GM12865 (cell line): ENCODE data around the gene ACOT11.

Experiments used
- DNase-seq: peaks from one replicate; pipeline ENCODE4 v3.0.0; 2010; ENCODE audit warnings: low read depth
- H3K4me3 ChIP-seq: 2 replicates; pipeline ENCODE4 v1.5.1; 2011; ENCODE audit warnings: mild to moderate bottlenecking, low read depth, low read length, control low read depth
- CTCF ChIP-seq: IDR thresholded peaks from 2 replicates; pipeline ENCODE4 v1.5.1; 2011; ENCODE audit warnings: low read length, control low read depth, low read depth, inconsistent platforms; ENCODE audit not compliant: insufficient read depth; ENCODE audit errors: missing control alignments

ACOT11 gene

GRCh38 chr1:54596756-54597155 is 48.7 kb downstream of the ACOT11 start:
- H3K4me3 ChIP-seq = no peak overlapping the region
- no peak for TF ChIP-seq CTCF
- no peak for DNase-seq

- no peak overlapping the region for H3K4me3 ChIP-seq
- DNase-seq = no peak
- no peak for TF ChIP-seq CTCF
Measured at GRCh38 chr1:54597455-54598030, 49.5 kb downstream of the ACOT11 start.

- DNase-seq = no peak
- H3K4me3 ChIP-seq = no peak overlapping the region
- TF ChIP-seq CTCF = no peak
Measured at GRCh38 chr1:54599211-54599823, 51.3 kb downstream of the ACOT11 start.

GRCh38 chr1:54600947-54601721 is 53.1 kb downstream of the ACOT11 start:
- no peak overlapping the region for H3K4me3 ChIP-seq
- no peak for DNase-seq
- TF ChIP-seq CTCF = no peak

- no peak for DNase-seq
- H3K4me3 ChIP-seq = no peak overlapping the region
- TF ChIP-seq CTCF = no peak
Measured at GRCh38 chr1:54601730-54602129, 53.7 kb downstream of the ACOT11 start.

GRCh38 chr1:54602554-54602953 is 54.5 kb downstream of the ACOT11 start:
- no peak overlapping the region for H3K4me3 ChIP-seq
- DNase-seq = no peak
- no peak for TF ChIP-seq CTCF

GRCh38 chr1:54603241-54603640 is 55.2 kb downstream of the ACOT11 start:
- DNase-seq = no peak
- no peak overlapping the region for H3K4me3 ChIP-seq
- TF ChIP-seq CTCF = no peak
